ENCODE data around the gene CSAG3. TPM values are rescaled to one million over a fixed set of nuclear protein-coding genes. Genes with fewer than 3 reads are reported as not detected.
"Not testable (repeated sequence)": the region's sequence is repeated elsewhere in the genome, so short reads cannot be mapped to it uniquely, and the experiment has no call there.

The CSAG3 gene
- total RNA-seq, 1 experiment from 2014 or later, result not detected

GRCh38 chrX:152759544-152759943, 526 bp downstream of the CSAG3 start:
- not testable (repeated sequence) for H3K27ac ChIP-seq; H3K4me3 ChIP-seq; DNase-seq (ENCODE audit: low read depth in 1 of 2, low spot score in 2 of 2); H3K4me1 ChIP-seq (replicated peaks); H3K36me3 ChIP-seq; H3K27me3 ChIP-seq (replicated peaks); H3K9me3 ChIP-seq (replicated peaks)

- not testable (repeated sequence) for H3K27me3 ChIP-seq (replicated peaks); H3K4me3 ChIP-seq; H3K36me3 ChIP-seq; H3K9me3 ChIP-seq (replicated peaks); H3K4me1 ChIP-seq (replicated peaks); H3K27ac ChIP-seq; DNase-seq (ENCODE audit: low read depth in 1 of 2, low spot score in 2 of 2)
Measured at GRCh38 chrX:152761582-152761981, 2.6 kb downstream of the CSAG3 start.

GRCh38 chrX:152766562-152766961, 7.5 kb downstream of the CSAG3 start:
- not testable (repeated sequence) for H3K27ac ChIP-seq; DNase-seq (ENCODE audit: low read depth in 1 of 2, low spot score in 2 of 2); H3K9me3 ChIP-seq (replicated peaks); H3K4me3 ChIP-seq; H3K4me1 ChIP-seq (replicated peaks); H3K27me3 ChIP-seq (replicated peaks); H3K36me3 ChIP-seq

GRCh38 chrX:152769549-152770289, 10.7 kb downstream of the CSAG3 start, which contains the start of gene MAGEA6:
Gene MAGEA6, minus strand, starts transcription at chrX:152769689. Its CDS starts 2,039 bp downstream, at chrX:152767650.
- H3K4me3 ChIP-seq; H3K4me1 ChIP-seq (replicated peaks): not testable (repeated sequence)

GRCh38 chrX:152787062-152787461, 28.0 kb downstream of the CSAG3 start:
- H3K27ac ChIP-seq; H3K9me3 ChIP-seq (replicated peaks); H3K36me3 ChIP-seq; H3K4me1 ChIP-seq (replicated peaks); DNase-seq (ENCODE audit: low read depth in 1 of 2, low spot score in 2 of 2); H3K4me3 ChIP-seq; H3K27me3 ChIP-seq (replicated peaks): not testable (repeated sequence)

More at GRCh38 chrX:152769549-152770289, 10.7 kb downstream of the CSAG3 start, which contains the start of gene MAGEA6:
- DNase-seq (ENCODE audit: low read depth in 1 of 2, low spot score in 2 of 2); H3K9me3 ChIP-seq (replicated peaks); H3K36me3 ChIP-seq; H3K27ac ChIP-seq; H3K27me3 ChIP-seq (replicated peaks): not testable (repeated sequence)

GRCh38 chrX:152798945-152799344, 39.9 kb downstream of the CSAG3 start:
- no peaks in the 10 kb centered on the region for H3K27me3 ChIP-seq (replicated peaks)
- no peaks in the 10 kb centered on the region for H3K4me1 ChIP-seq (replicated peaks)
- H3K4me3 ChIP-seq, result no peak overlapping the region
- H3K36me3 ChIP-seq, result no peaks in the 10 kb centered on the region
- H3K27ac ChIP-seq, result no peak overlapping the region
- no peak for DNase-seq (ENCODE audit: low read depth in 1 of 2, low spot score in 2 of 2)
- no peaks in the 10 kb centered on the region for H3K9me3 ChIP-seq (replicated peaks)

GRCh38 chrX:152806035-152806434, 47.0 kb downstream of the CSAG3 start:
- H3K27me3 ChIP-seq (replicated peaks), result no peaks in the 10 kb centered on the region
- no peaks in the 10 kb centered on the region for H3K4me1 ChIP-seq (replicated peaks)
- H3K36me3 ChIP-seq, result no peaks in the 10 kb centered on the region
- no peak overlapping the region for H3K4me3 ChIP-seq
- H3K9me3 ChIP-seq (replicated peaks), result no peaks in the 10 kb centered on the region
- no peak overlapping the region for H3K27ac ChIP-seq
- no peak for DNase-seq (ENCODE audit: low read depth in 1 of 2, low spot score in 2 of 2)

Other genes with a start within 250 kb of the CSAG3 start
- 0.11 TPM in 1 of 2 replicates, not detected in the other for gene GABRQ, start 121.3 kb upstream of the CSAG3 start, total RNA-seq (2014; rRNA removed; shearing (Covaris generic))
- gene MAGEA3, start 60.4 kb upstream of the CSAG3 start, total RNA-seq (2014; rRNA removed; shearing (Covaris generic)), result 0.34 TPM in 1 of 2 replicates, not detected in the other
- gene CSAG2, start 49.9 kb upstream of the CSAG3 start, total RNA-seq (2014; rRNA removed; shearing (Covaris generic)), result not detected in 2 replicates
- gene MAGEA2B, start 44.6 kb upstream of the CSAG3 start, total RNA-seq (2014; rRNA removed; shearing (Covaris generic)), result not detected in 2 replicates
- not detected in 2 replicates for gene CSAG1, start 25.5 kb upstream of the CSAG3 start, total RNA-seq (2014; rRNA removed; shearing (Covaris generic))
- not detected in 2 replicates for gene MAGEA12, start 25.5 kb upstream of the CSAG3 start, total RNA-seq (2014; rRNA removed; shearing (Covaris generic))
- not detected in 2 replicates for gene MAGEA2, start 5.4 kb upstream of the CSAG3 start, total RNA-seq (2014; rRNA removed; shearing (Covaris generic))
- 0.08 TPM in 1 of 2 replicates, not detected in the other for gene MAGEA6, start 10.5 kb downstream of the CSAG3 start, total RNA-seq (2014; rRNA removed; shearing (Covaris generic))
- 33.8 and 53.2 TPM in 2 replicates for gene CETN2, start 71.5 kb downstream of the CSAG3 start, total RNA-seq (2014; rRNA removed; shearing (Covaris generic))
- gene NSDHL, start 71.8 kb downstream of the CSAG3 start, total RNA-seq (2014; rRNA removed; shearing (Covaris generic)), result 6.8 and 12.7 TPM in 2 replicates
- gene ZNF185, start 138.8 kb downstream of the CSAG3 start, total RNA-seq (2014; rRNA removed; shearing (Covaris generic)), result 9.8 and 10.1 TPM in 2 replicates
- 0.08 TPM in 1 of 2 replicates, not detected in the other for gene PNMA5, start 234.9 kb downstream of the CSAG3 start, total RNA-seq (2014; rRNA removed; shearing (Covaris generic))